Stimulated activated CD4-positive, alpha-beta T cell treated with anti-CD3 and anti-CD28 coated beads, Interleukin-1b, Interleukin-23, amount 100 ng/mL, for 4 hours (primary cell): ENCODE measurements around the gene VIT.

Source experiments
- DNase-seq, 2 donors: peaks; one replicate each; pipeline ENCODE4 v3.0.0-alpha.2; 2020; ENCODE audit warnings: low read depth in 2 of 2

The VIT gene

GRCh38 chr2:36696533-36696932 is at the start of gene VIT:
Gene VIT (plus strand): TSS chr2:36696707. CDS start chr2:36716371, 19,664 bp downstream.
- DNase-seq: no peak

GRCh38 chr2:36650031-36650829 is 46.3 kb upstream of the VIT start:
- no peak for DNase-seq

GRCh38 chr2:36653155-36653554 is 43.4 kb upstream of the VIT start:
- no peak for DNase-seq

GRCh38 chr2:36653967-36654694 is 42.4 kb upstream of the VIT start:
- no peak for DNase-seq

- no peak for DNase-seq
Measured at GRCh38 chr2:36655453-36655852, 41.1 kb upstream of the VIT start.

- DNase-seq: no peak
Measured at GRCh38 chr2:36657703-36658102, 38.8 kb upstream of the VIT start.

GRCh38 chr2:36658277-36658748 is 38.2 kb upstream of the VIT start:
- no peak for DNase-seq

- DNase-seq: no peak
Measured at GRCh38 chr2:36659218-36659617, 37.3 kb upstream of the VIT start.

- DNase-seq: no peak
Measured at GRCh38 chr2:36659872-36660312, 36.6 kb upstream of the VIT start.

GRCh38 chr2:36662638-36663037 is 33.9 kb upstream of the VIT start:
- no peak for DNase-seq

- no peak for DNase-seq
Measured at GRCh38 chr2:36663295-36663694, 33.2 kb upstream of the VIT start.

- DNase-seq: peak in 1 of 2 donors; percentile 2
Measured at GRCh38 chr2:36663851-36664695, 32.4 kb upstream of the VIT start.

GRCh38 chr2:36664696-36665076 is 31.8 kb upstream of the VIT start:
- no peak for DNase-seq

- DNase-seq: no peak
Measured at GRCh38 chr2:36667931-36668330, 28.6 kb upstream of the VIT start.

GRCh38 chr2:36670881-36671595 is 25.5 kb upstream of the VIT start:
- no peak for DNase-seq

GRCh38 chr2:36671731-36672130 is 24.8 kb upstream of the VIT start:
- no peak for DNase-seq

- no peak for DNase-seq
Measured at GRCh38 chr2:36672199-36672598, 24.3 kb upstream of the VIT start.

- DNase-seq: no peak
Measured at GRCh38 chr2:36675579-36676282, 20.8 kb upstream of the VIT start.

GRCh38 chr2:36676364-36676763 is 20.1 kb upstream of the VIT start:
- no peak for DNase-seq

GRCh38 chr2:36677386-36677785 is 19.1 kb upstream of the VIT start:
- no peak for DNase-seq
